Immature natural killer cell (primary cell): ENCODE measurements around the gene OCSTAMP. TPM values are rescaled to one million over a fixed set of nuclear protein-coding genes. Genes with fewer than 3 reads are reported as not detected.

Experiments used
- DNase-seq, 3 donors: peaks; one replicate each; pipeline ENCODE4 v3.0.0; 2022; ENCODE audit warnings: mixed read lengths in 1 of 3
- H3K27ac Mint-ChIP-seq, 6 donors: one replicate each; pipeline ENCODE4 v1.8.0; 2020; ENCODE audit warnings: mixed read lengths in 6 of 6, mild to moderate bottlenecking in 5 of 6, inconsistent platforms in 4 of 6, moderate library complexity in 3 of 6
- H3K27me3 Mint-ChIP-seq, 3 donors: one replicate each; pipeline ENCODE4 v1.8.0; 2020 to 2021; ENCODE audit warnings: low read depth in 3 of 3, mild to moderate bottlenecking in 3 of 3, mixed read lengths in 3 of 3, moderate library complexity in 3 of 3, inconsistent platforms in 1 of 3
- H3K36me3 Mint-ChIP-seq, 3 donors: one replicate each; pipeline ENCODE4 v1.8.0; 2020; ENCODE audit warnings: mixed read lengths in 3 of 3, inconsistent platforms in 2 of 3, mild to moderate bottlenecking in 2 of 3
- H3K4me1 Mint-ChIP-seq, 2 donors: one replicate each; pipeline ENCODE4 v1.8.0; 2020; ENCODE audit warnings: inconsistent platforms in 2 of 2, mild to moderate bottlenecking in 2 of 2, mixed read lengths in 2 of 2, moderate library complexity in 1 of 2
- H3K4me3 Mint-ChIP-seq, 5 donors: one replicate each; pipeline ENCODE4 v1.8.0; 2020; ENCODE audit warnings: mild to moderate bottlenecking in 5 of 5, mixed read lengths in 5 of 5, inconsistent platforms in 3 of 5, moderate library complexity in 3 of 5
- H3K9me3 Mint-ChIP-seq, 6 donors: one replicate each; pipeline ENCODE4 v1.8.0; 2020; ENCODE audit warnings: mild to moderate bottlenecking in 6 of 6, mixed read lengths in 6 of 6, inconsistent platforms in 4 of 6, moderate library complexity in 3 of 6
- polyA plus RNA-seq, 3 donors: library from polyadenylated mRNA; unstranded; fragments of 300-500 nt; fragmentation: Illumina TruSeq; gene quantifications; one replicate each; pipeline ENCODE4 v1.2.3, GENCODE V29; 2021

OCSTAMP gene
- polyA plus RNA-seq, 3 donors from 2014 or later: not detected

DNA sequence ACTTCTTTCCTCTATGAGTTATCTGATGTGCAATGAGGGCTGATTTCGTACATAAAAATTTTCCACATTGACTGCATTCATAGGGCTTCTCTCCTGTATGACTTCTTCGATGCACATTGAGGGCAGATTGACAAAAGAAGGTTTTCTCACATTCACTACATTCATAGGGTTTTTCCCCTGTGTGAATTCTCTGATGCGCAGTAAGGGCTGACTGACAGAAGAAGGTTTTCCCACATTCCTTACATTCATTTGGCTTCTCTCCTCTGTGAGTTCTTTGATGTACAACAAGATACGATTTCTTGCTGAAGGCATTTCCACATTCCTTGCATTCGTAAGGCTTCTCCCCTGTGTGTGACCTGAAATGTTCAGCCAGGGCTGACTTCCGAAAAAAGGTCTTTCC lies 48.5 kb downstream of the OCSTAMP start:
- Mint-ChIP-seq H3K4me1 (no peaks in the 10 kb centered on the region), H3K27ac (no peak overlapping the region), H3K27me3 (peaks cover 1 to 15% (median 4%) of the 10 kb centered on the region in 3 donors), H3K4me3 (no peak overlapping the region), H3K36me3 (peaks cover 13 to 25% (median 15%) of the 10 kb centered on the region in 3 donors), H3K9me3 (peaks cover 27 to 45% (median 33%) of the 10 kb centered on the region in 6 donors)
- DNase-seq: no peak

DNA sequence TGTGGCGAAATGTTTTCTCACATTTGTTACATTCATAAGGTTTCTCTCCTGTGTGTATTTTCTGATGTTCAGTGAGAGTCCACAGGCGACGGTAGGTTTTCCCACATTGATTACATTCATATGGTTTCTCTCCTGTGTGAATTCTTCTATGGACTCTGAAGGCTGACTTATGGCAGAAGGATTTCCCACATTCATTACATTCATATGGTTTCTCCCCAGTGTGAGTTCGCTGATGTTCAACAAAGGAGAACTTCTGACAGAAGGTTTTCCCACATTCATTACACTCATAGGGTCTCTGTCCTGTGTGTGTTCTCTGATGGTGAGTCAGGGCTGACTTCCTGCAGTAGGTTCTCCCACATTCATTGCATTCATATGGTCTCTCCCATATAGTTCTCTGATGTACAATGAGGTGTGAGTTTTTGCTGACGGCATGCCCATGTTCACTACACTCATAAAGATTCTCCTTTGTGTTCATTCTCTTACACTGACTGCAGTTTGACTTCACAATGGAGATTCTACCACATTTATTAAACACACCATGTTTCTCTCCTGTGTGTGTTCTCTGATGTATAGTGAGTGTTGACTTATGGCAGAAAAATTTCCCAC lies 49.0 kb downstream of the OCSTAMP start:
- H3K36me3 Mint-ChIP-seq: peaks cover 13 to 25% (median 15%) of the 10 kb centered on the region in 3 donors
- H3K4me3 Mint-ChIP-seq: no peak overlapping the region

DNA sequence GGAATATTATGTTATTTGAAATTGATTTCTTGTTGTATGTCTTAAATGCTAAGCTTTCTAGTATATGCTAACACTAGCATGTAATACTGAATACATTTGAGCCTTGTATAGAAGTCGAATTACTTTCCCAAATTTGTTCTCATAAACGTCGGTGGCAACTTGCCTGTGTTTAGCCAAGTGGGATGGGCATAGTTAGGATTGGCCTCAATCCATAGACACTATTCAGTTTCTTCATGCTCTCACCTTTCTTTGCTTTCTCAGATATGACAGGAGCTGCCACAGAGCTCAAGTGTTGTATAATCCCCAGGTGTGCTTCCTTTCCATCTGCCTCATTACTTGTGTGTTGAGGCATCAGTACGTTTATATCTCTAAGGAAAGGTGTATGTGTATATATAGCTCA lies 56.4 kb downstream of the OCSTAMP start:
- Mint-ChIP-seq H3K4me1 (no peaks in the 10 kb centered on the region), H3K4me3 (no peak overlapping the region), H3K27ac (no peak overlapping the region), H3K36me3 (no peaks in the 10 kb centered on the region), H3K9me3 (peaks cover 0 to 5% (median 0%) of the 10 kb centered on the region in 6 donors), H3K27me3 (peaks cover 1 to 14% (median 4%) of the 10 kb centered on the region in 3 donors)
- DNase-seq: no peak

More for the DNA sequence above, 49.0 kb downstream of the OCSTAMP start:
- peaks cover 27 to 45% (median 33%) of the 10 kb centered on the region in 6 donors for H3K9me3 Mint-ChIP-seq
- H3K4me1 Mint-ChIP-seq: no peaks in the 10 kb centered on the region
- H3K27ac Mint-ChIP-seq: no peak overlapping the region
- DNase-seq: no peak
- peaks cover 1 to 20% (median 4%) of the 10 kb centered on the region in 3 donors for H3K27me3 Mint-ChIP-seq

DNA sequence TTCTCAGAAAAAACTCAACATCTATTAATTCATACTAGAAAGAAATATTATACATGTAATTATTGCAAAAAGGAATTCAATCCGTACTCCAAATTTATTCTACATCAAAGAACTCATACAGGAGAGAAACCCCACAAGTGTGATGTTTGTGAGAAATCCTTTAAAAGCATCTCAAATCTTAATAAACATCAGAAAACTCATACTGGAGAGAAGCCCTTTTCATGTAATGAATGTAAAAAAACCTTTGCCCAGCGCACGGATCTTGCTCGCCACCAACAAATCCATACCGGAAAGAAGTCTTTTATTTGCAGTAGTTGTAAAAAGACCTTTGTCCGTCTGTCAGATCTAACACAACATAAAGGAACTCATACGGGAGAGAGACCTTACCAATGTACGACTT lies 59.1 kb downstream of the OCSTAMP start:
- Mint-ChIP-seq H3K27ac (no peak overlapping the region), H3K27me3 (peaks cover 4 to 8% (median 6%) of the 10 kb centered on the region in 3 donors), H3K4me1 (no peaks in the 10 kb centered on the region), H3K9me3 (no peaks in the 10 kb centered on the region), H3K36me3 (no peaks in the 10 kb centered on the region), H3K4me3 (no peak overlapping the region)
- no peak for DNase-seq

Other genes starting within 250 kb of the OCSTAMP start
- not detected for gene CDH22, start 242.2 kb downstream of the OCSTAMP start, polyA plus RNA-seq
- 100 to 1,000 TPM in 1 of 3 donors, 10 to 100 TPM in 2; 50.7 to 107 (median 98.7) TPM for gene ELMO2, start 144.0 kb downstream of the OCSTAMP start, polyA plus RNA-seq
- gene ZNF334, start 37.1 kb downstream of the OCSTAMP start, polyA plus RNA-seq: under 1 TPM in 1 of 3 donors, not detected in 2; 0.18 TPM
- gene SLC13A3, start 100.8 kb upstream of the OCSTAMP start, polyA plus RNA-seq: under 1 TPM in 1 of 3 donors, not detected in 2; 0.26 TPM
- 10 to 100 TPM; 17.5 to 23.9 (median 18.4) TPM for gene TP53RK, start 138.8 kb upstream of the OCSTAMP start, polyA plus RNA-seq
- gene SLC2A10, start 159.0 kb upstream of the OCSTAMP start, polyA plus RNA-seq: 1 to 10 TPM in 2 of 3 donors, not detected in 1; 1.3 to 3.0 TPM